ENCODE results near the gene NCBP3.

NCBP3 gene

GRCh38 chr17:3755335-3756030 lies 90.6 kb downstream of the NCBP3 start:
- DNase-seq (ENCODE audit: low read depth in 2 of 2): no peak

- peak; percentile 50 to 72 for DNase-seq (ENCODE audit: low read depth in 2 of 2)
Measured at GRCh38 chr17:3754458-3755334, 91.3 kb downstream of the NCBP3 start.

GRCh38 chr17:3754066-3754457 lies 92.0 kb downstream of the NCBP3 start:
- no peak for DNase-seq (ENCODE audit: low read depth in 2 of 2)

GRCh38 chr17:3753624-3754023 lies 92.4 kb downstream of the NCBP3 start:
- DNase-seq (ENCODE audit: low read depth in 2 of 2): no peak
